AG08396 (cell line): ENCODE results near the gene SMARCB1.

Experiments
- DNase-seq: peaks from one replicate; pipeline ENCODE4 v3.0.0; 2012; ENCODE audit warnings: low spot score, mixed read lengths

SMARCB1 gene

GRCh38 chr22:23884140-23884539, 97.4 kb downstream of the SMARCB1 start:
- DNase-seq = no peak
